ENCODE results near the gene HMGN4. TPM values are rescaled to one million over a fixed set of nuclear protein-coding genes. Genes with fewer than 3 reads are reported as not detected.

HMGN4 gene
- total RNA-seq (2021; ENCODE audit: unreplicated experiment) (73.8 TPM), Bru-seq, nascent RNA (percentile 94 among the genes with signal in this experiment), BruChase-seq, experiment 1, labeled RNA remaining after a 6-hour chase (percentile 97 among the genes with signal in this experiment), BruChase-seq, experiment 2, labeled RNA remaining after a 2-hour chase (percentile 95 among the genes with signal in this experiment)
- 48.2 and 64.6 TPM in 2 replicates for polyA plus RNA-seq (2012)
- long read RNA-seq, transcript HMGN4-201 (2 exons, 1,225 nt): major isoform, 85 of 107 reads
- long read RNA-seq, partial matches to known transcripts: 15 of 107 reads
- long read RNA-seq, other reads (novel, unspliced or antisense): 7 of 107 reads

DNA sequence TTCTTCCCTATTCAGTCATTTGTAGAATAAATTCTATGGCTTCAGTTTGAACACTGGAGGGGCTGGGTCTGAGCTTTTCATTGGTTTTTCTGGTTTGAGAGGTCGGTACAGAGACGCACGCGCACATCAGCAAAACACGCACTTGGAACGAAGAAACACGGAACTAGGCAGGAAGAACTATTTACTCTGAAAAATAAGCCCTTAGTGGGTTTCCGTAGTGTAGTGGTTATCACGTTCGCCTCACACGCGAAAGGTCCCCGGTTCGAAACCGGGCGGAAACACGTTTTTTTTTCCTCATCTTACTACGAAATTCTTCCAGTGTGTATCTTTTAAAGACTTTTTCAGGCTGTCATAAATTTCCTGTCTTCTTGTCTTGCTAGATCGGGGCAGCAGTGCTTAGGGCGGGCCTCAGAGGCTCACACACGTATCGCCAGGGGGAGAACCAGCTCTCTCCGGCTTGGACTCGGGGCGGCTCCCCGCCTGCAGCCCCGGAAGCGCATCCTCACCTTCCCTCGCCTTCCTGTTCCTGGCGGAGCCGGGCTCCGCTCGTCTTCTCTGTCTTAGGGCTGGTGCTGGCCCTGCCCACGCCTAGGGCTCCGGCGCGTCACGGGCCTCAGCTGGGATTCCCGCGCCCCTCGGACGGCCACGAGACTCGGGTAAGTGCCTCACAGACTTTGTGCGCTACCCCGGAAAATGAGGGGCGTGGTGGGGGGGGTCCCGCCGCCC, at the start of gene HMGN4:
TSS of gene HMGN4 (plus strand) at position 521 of the 726 bp plus-strand sequence. CDS start 6,841 bp downstream, outside the sequence.
- no TSS peak for BruUV-seq (replicated peaks)
- Histone ChIP-seq H3K9ac (ENCODE audit: low read length) (peak within 1 kb of the TSS; percentile 87), H3K9me2 (ENCODE audit: insufficient read depth) (no peaks in the 10 kb centered on the region), H3K4me3 (replicated peaks in 1 of 2; ENCODE audit: low read depth in 1 of 2, low read length in 2 of 2) (peak within 1 kb of the TSS; percentile 74 to 89), H4K20me1 (ENCODE audit: insufficient read depth) (no peaks in the 10 kb centered on the region), H2AFZ (ENCODE audit: low read depth, low read length, poor library complexity, severe bottlenecking) (peak within 1 kb of the TSS; percentile 97), H3K4me1 (ENCODE audit: control insufficient read depth in 1 of 2, insufficient read depth in 2 of 2, low read length in 2 of 2) (peaks cover 14 to 51% of the 10 kb centered on the region in 2 experiments), H3K9me3 (ENCODE audit: control insufficient read depth in 1 of 2, insufficient read depth in 1 of 2, low read depth in 1 of 2, low read length in 2 of 2) (no peaks in the 10 kb centered on the region), H3K4me2 (ENCODE audit: low read length) (peak within 1 kb of the TSS; percentile 90), H3K79me2 (ENCODE audit: insufficient read depth, low read length) (peaks cover 48% of the 10 kb centered on the region), H3K27ac (ENCODE audit: low read depth, low read length) (peak within 1 kb of the TSS; percentile 72), H3K27me3 (ENCODE audit: insufficient read depth, low read length) (no peaks in the 10 kb centered on the region), H3K36me3 (ENCODE audit: control insufficient read depth in 1 of 2, insufficient read depth in 2 of 2, low read length in 2 of 2) (0 out of 4 replicates have a peak, but pooled peaks cover 0 to 4% of the 10 kb centered on the region in 2 experiments)
- intact Hi-C loops (cut with micrococcal nuclease): loop anchor here (1.0 to 10.0 kb wide), 5 partner anchors 15 to 363 kb away; no protein-coding TSS in a partner anchor
- CTCF ChIA-PET: interaction anchor here (1.2 to 2.0 kb wide), 2 partner anchors 18 to 196 kb away, joined by 3 to 7 read pairs; no protein-coding TSS in a partner anchor
- POLR2A ChIA-PET: interaction anchor here (0.7 to 1.6 kb wide), 9 partner anchors 11 to 216 kb away, joined by 3 to 8 read pairs (median 3); no protein-coding TSS in a partner anchor
- peak; percentile 73 for ATAC-seq
- DNase-seq (ENCODE audit: low read depth, low spot score): peak; percentile 81
- no peak for TF ChIP-seq ZNF274 (IDR thresholded peaks at IDR 0.05; ENCODE audit: low read depth, low read length)
- peak; percentile 63 for TF ChIP-seq SIN3A (IDR thresholded peaks at IDR 0.05; ENCODE audit: low read depth)
- TF ChIP-seq CBX3 (IDR thresholded peaks at IDR 0.05; ENCODE audit: low read depth): peak; percentile 60; the same call in 1 of the 2 replicates
- TF ChIP-seq EZH2phosphoT487 (IDR thresholded peaks at IDR 0.05; ENCODE audit: borderline replicate concordance): no peak
- TF ChIP-seq FOSL1 (IDR thresholded peaks at IDR 0.05; ENCODE audit: low read depth): no peak
- TF ChIP-seq, protein P1, sequence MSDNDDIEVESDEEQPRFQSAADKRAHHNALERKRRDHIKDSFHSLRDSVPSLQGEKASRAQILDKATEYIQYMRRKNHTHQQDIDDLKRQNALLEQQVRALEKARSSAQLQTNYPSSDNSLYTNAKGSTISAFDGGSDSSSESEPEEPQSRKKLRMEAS (IDR thresholded peaks at IDR 0.05): peak; percentile 68; the same call in 1 of the 2 replicates
- no peak for TF ChIP-seq SRF (IDR thresholded peaks at IDR 0.05; ENCODE audit: low read depth)
- TF ChIP-seq, protein P2, sequence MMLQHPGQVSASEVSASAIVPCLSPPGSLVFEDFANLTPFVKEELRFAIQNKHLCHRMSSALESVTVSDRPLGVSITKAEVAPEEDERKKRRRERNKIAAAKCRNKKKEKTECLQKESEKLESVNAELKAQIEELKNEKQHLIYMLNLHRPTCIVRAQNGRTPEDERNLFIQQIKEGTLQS (IDR thresholded peaks at IDR 0.05): peak; percentile 92
- TF ChIP-seq, protein P3, sequence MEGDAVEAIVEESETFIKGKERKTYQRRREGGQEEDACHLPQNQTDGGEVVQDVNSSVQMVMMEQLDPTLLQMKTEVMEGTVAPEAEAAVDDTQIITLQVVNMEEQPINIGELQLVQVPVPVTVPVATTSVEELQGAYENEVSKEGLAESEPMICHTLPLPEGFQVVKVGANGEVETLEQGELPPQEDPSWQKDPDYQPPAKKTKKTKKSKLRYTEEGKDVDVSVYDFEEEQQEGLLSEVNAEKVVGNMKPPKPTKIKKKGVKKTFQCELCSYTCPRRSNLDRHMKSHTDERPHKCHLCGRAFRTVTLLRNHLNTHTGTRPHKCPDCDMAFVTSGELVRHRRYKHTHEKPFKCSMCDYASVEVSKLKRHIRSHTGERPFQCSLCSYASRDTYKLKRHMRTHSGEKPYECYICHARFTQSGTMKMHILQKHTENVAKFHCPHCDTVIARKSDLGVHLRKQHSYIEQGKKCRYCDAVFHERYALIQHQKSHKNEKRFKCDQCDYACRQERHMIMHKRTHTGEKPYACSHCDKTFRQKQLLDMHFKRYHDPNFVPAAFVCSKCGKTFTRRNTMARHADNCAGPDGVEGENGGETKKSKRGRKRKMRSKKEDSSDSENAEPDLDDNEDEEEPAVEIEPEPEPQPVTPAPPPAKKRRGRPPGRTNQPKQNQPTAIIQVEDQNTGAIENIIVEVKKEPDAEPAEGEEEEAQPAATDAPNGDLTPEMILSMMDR (IDR thresholded peaks at IDR 0.05 in 2 of 3, conservative IDR thresholded peaks at IDR 0.05 in 1 of 3; ENCODE audit: borderline replicate concordance in 1 of 3, insufficient read depth in 1 of 3, low read depth in 2 of 3, low read length in 2 of 3): no peak
- peak; percentile 56; the same call in 1 of the 2 replicates for TF ChIP-seq ELF1 (IDR thresholded peaks at IDR 0.05; ENCODE audit: borderline replicate concordance, low read depth)
- 0 out of 2 replicates have a peak, but pooled peaks have one; percentile 17 for TF ChIP-seq RAD21 (IDR thresholded peaks at IDR 0.05; ENCODE audit: low read depth)
- peak; percentile 69 for TF ChIP-seq POLR2AphosphoS5 (IDR thresholded peaks at IDR 0.05; ENCODE audit: low read depth, low read length)
- TF ChIP-seq EGR1 (IDR thresholded peaks at IDR 0.05; ENCODE audit: low read depth): peak; percentile 60
- no peak for TF ChIP-seq YY1 (IDR thresholded peaks at IDR 0.05; ENCODE audit: extremely low read depth, insufficient replicate concordance, low read depth, low read length)
- RAD21 ChIA-PET (ENCODE audit: low non-redundant PET in 1 of 2, low total read pairs in 2 of 2, uncharacterized antibody in 2 of 2, unreplicated experiment in 2 of 2): interaction anchor here (1.0 to 2.0 kb wide), 3 partner anchors 58 to 196 kb away, joined by 3 to 10 read pairs (median 5); no protein-coding TSS in a partner anchor

Data from HCT116 (cell line).